WTC11 (cell line): ENCODE data around the gene FKBP5. TPM values are rescaled to one million over a fixed set of nuclear protein-coding genes. Genes with fewer than 3 reads are reported as not detected.

Experiments
- ATAC-seq: fragments of 200-7000 bp; cut with Tn5 transposase; 2 replicates; pipeline ENCODE4 v1.10.0; 2021; ENCODE audit warnings: mild to moderate bottlenecking, moderate library complexity
- CTCF ChIA-PET: fragments of 300-600 bp; sonication (Branson Sonifier 250); formaldehyde crosslinking; loops from one replicate; lab custom pipeline; 2021; ENCODE audit warnings: antibody characterized with exemption; lab: Charles Lee
- POLR2A ChIA-PET: fragments of 350-600 bp; sonication (Branson Sonifier 250); formaldehyde crosslinking; loops from one replicate; lab custom pipeline; 2021; ENCODE audit warnings: antibody characterized with exemption; lab: Charles Lee
- DNase-seq: peaks from one replicate; pipeline ENCODE4 v3.0.0; 2021; ENCODE audit warnings: low spot score
- H3K27ac Mint-ChIP-seq: 2 replicates; pipeline ENCODE4 v1.8.0; 2021; ENCODE audit warnings: mixed read lengths
- H3K27me3 Mint-ChIP-seq: 2 replicates; pipeline ENCODE4 v1.8.0; 2021; ENCODE audit warnings: low read depth, mild to moderate bottlenecking, moderate library complexity, mixed read lengths
- H3K36me3 Mint-ChIP-seq: 2 replicates; pipeline ENCODE4 v1.8.0; 2021; ENCODE audit warnings: mixed read lengths
- H3K4me1 Mint-ChIP-seq: 2 replicates; pipeline ENCODE4 v1.8.0; 2022; ENCODE audit warnings: mixed read lengths
- H3K4me3 Mint-ChIP-seq: 2 replicates; pipeline ENCODE4 v1.8.0; 2021; ENCODE audit warnings: mild to moderate bottlenecking, moderate library complexity, mixed read lengths
- H3K9me3 Mint-ChIP-seq: 2 replicates; pipeline ENCODE4 v1.8.0; 2021; ENCODE audit warnings: mixed read lengths
- EMX1 ChIP-seq: fragments of 250-450 bp; sonication (Bioruptor Pico); IDR thresholded peaks from 2 replicates; pipeline ENCODE4 v1.8.0; 2021; ENCODE audit warnings: mild to moderate bottlenecking
- ERG ChIP-seq: fragments of 250-450 bp; sonication (Bioruptor Pico); IDR thresholded peaks from 2 replicates; pipeline ENCODE4 v1.8.0; 2021; ENCODE audit warnings: mild to moderate bottlenecking
- ESRRA ChIP-seq: sonication (generic); formaldehyde crosslinking; IDR thresholded peaks from 2 replicates; pipeline ENCODE4 v1.8.1; 2022; ENCODE audit warnings: mild to moderate bottlenecking, missing genetic modification reagents, borderline replicate concordance
- FOXK1 ChIP-seq: sonication (generic); formaldehyde crosslinking; IDR thresholded peaks from 2 replicates; pipeline ENCODE4 v1.8.0; 2022; ENCODE audit warnings: mild to moderate bottlenecking, moderate library complexity, missing genetic modification reagents
- GRHL2 ChIP-seq: fragments of 250-450 bp; sonication (Bioruptor Pico); IDR thresholded peaks from 2 replicates; pipeline ENCODE4 v1.8.0; 2022; ENCODE audit warnings: mild to moderate bottlenecking, moderate library complexity; ENCODE audit not compliant: insufficient replicate concordance, severe bottlenecking
- GTF2I ChIP-seq: fragments of 250-450 bp; sonication (Bioruptor Pico); conservative IDR thresholded peaks from 2 replicates; pipeline ENCODE4 v1.4.0; 2021; ENCODE audit warnings: mild to moderate bottlenecking
- HMGA2 ChIP-seq: fragments of 250-450 bp; sonication (Bioruptor Pico); IDR thresholded peaks from 2 replicates; pipeline ENCODE4 v1.4.0; 2021; ENCODE audit warnings: mild to moderate bottlenecking, moderate library complexity
- MLX ChIP-seq: sonication (generic); formaldehyde crosslinking; IDR thresholded peaks from 2 replicates; pipeline ENCODE4 v1.8.1; 2023; ENCODE audit warnings: mild to moderate bottlenecking, missing genetic modification reagents, moderate library complexity
- PRRX2 ChIP-seq: fragments of 250-450 bp; sonication (Bioruptor Pico); IDR thresholded peaks from 2 replicates; pipeline ENCODE4 v1.8.0; 2021; ENCODE audit warnings: mild to moderate bottlenecking
- SOX15 ChIP-seq: fragments of 250-450 bp; sonication (Bioruptor Pico); IDR thresholded peaks from 2 replicates; pipeline ENCODE4 v1.9.0; 2021; ENCODE audit warnings: mild to moderate bottlenecking
- SP1 ChIP-seq: sonication (generic); formaldehyde crosslinking; conservative IDR thresholded peaks from 2 replicates; pipeline ENCODE4 v1.8.1; 2022; ENCODE audit warnings: missing genetic modification reagents
- TEAD4 ChIP-seq: sonication (generic); formaldehyde crosslinking; IDR thresholded peaks from 2 replicates; pipeline ENCODE4 v1.8.0; 2022; ENCODE audit warnings: mild to moderate bottlenecking, missing genetic modification reagents
- USF1 ChIP-seq: sonication (generic); formaldehyde crosslinking; IDR thresholded peaks from 2 replicates; pipeline ENCODE4 v1.8.0; 2022; ENCODE audit warnings: mild to moderate bottlenecking, missing genetic modification reagents
- ZNF416 ChIP-seq: fragments of 250-450 bp; sonication (Bioruptor Pico); IDR thresholded peaks from 2 replicates; pipeline ENCODE4 v1.9.0; 2021; ENCODE audit warnings: mild to moderate bottlenecking, inconsistent platforms
- ZSCAN18 ChIP-seq: fragments of 250-450 bp; sonication (Bioruptor Pico); IDR thresholded peaks from 2 replicates; pipeline ENCODE4 v2.1.2; 2022; ENCODE audit warnings: mild to moderate bottlenecking, moderate library complexity
- total RNA-seq: library from RNA; stranded (reverse); gene quantifications from 3 replicates; pipeline ENCODE4 v1.2.3, GENCODE V29; 2021
- TF ChIP-seq, protein P1 (sequence below): sonication (generic); formaldehyde crosslinking; IDR thresholded peaks from 2 replicates; pipeline ENCODE4 v1.8.0; 2022; ENCODE audit warnings: mild to moderate bottlenecking, missing genetic modification reagents
- TF ChIP-seq, protein P2 (sequence below): sonication (generic); formaldehyde crosslinking; IDR thresholded peaks from 2 replicates; pipeline ENCODE4 v1.8.1; 2023; ENCODE audit warnings: mild to moderate bottlenecking, missing genetic modification reagents, moderate library complexity
- TF ChIP-seq, protein P3 (sequence below): sonication (generic); formaldehyde crosslinking; IDR thresholded peaks from 2 replicates; pipeline ENCODE4 v1.8.0; 2023; ENCODE audit warnings: missing genetic modification reagents
- TF ChIP-seq, protein P4 (sequence below): fragments of 250-450 bp; sonication (Bioruptor Pico); IDR thresholded peaks from 2 replicates; pipeline ENCODE4 v1.9.0; 2021; ENCODE audit warnings: mild to moderate bottlenecking
- TF ChIP-seq, protein P5 (sequence below): fragments of 200-600 bp; IDR thresholded peaks from 2 replicates; pipeline ENCODE4 v1.8.0; 2022; ENCODE audit warnings: antibody characterized with exemption

The FKBP5 gene
- total RNA-seq, 1 experiment from 2014 or later, result 27.2 TPM

GRCh38 chr6:35634316-35634715 lies 54.4 kb downstream of the FKBP5 start:
- ATAC-seq, result no peak
- no peak overlapping the region for H3K27ac Mint-ChIP-seq

GRCh38 chr6:35633579-35634089 lies 55.1 kb downstream of the FKBP5 start:
- H3K27me3 Mint-ChIP-seq, result no peaks in the 10 kb centered on the region
- TF ChIP-seq, protein P1, sequence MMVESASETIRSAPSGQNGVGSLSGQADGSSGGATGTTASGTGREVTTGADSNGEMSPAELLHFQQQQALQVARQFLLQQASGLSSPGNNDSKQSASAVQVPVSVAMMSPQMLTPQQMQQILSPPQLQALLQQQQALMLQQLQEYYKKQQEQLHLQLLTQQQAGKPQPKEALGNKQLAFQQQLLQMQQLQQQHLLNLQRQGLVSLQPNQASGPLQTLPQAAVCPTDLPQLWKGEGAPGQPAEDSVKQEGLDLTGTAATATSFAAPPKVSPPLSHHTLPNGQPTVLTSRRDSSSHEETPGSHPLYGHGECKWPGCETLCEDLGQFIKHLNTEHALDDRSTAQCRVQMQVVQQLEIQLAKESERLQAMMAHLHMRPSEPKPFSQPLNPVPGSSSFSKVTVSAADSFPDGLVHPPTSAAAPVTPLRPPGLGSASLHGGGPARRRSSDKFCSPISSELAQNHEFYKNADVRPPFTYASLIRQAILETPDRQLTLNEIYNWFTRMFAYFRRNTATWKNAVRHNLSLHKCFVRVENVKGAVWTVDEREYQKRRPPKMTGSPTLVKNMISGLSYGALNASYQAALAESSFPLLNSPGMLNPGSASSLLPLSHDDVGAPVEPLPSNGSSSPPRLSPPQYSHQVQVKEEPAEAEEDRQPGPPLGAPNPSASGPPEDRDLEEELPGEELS (CRISPR knock-in tag), result no peak
- TF ChIP-seq ERG (CRISPR knock-in tag), result no peak
- TF ChIP-seq PRRX2 (CRISPR knock-in tag), result no peak
- no peak for TF ChIP-seq USF1
- no peak for TF ChIP-seq FOXK1
- TF ChIP-seq MLX, result no peak
- TF ChIP-seq, protein P2, sequence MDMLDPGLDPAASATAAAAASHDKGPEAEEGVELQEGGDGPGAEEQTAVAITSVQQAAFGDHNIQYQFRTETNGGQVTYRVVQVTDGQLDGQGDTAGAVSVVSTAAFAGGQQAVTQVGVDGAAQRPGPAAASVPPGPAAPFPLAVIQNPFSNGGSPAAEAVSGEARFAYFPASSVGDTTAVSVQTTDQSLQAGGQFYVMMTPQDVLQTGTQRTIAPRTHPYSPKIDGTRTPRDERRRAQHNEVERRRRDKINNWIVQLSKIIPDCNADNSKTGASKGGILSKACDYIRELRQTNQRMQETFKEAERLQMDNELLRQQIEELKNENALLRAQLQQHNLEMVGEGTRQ (CRISPR knock-in tag), result no peak
- no peak for TF ChIP-seq EMX1
- no peak for TF ChIP-seq ZNF416 (CRISPR knock-in tag)
- H3K4me3 Mint-ChIP-seq, result no peak overlapping the region
- H3K9me3 Mint-ChIP-seq, result no peaks in the 10 kb centered on the region
- DNase-seq (no peak), ATAC-seq (no peak)
- peaks cover 5% of the 10 kb centered on the region for H3K4me1 Mint-ChIP-seq
- H3K36me3 Mint-ChIP-seq, result peaks cover 7% of the 10 kb centered on the region
- ChIA-PET CTCF (no interaction called here), POLR2A (no interaction called here)
- 0 out of 2 replicates have a peak overlapping the region, but pooled peaks have one; percentile 23 for H3K27ac Mint-ChIP-seq

More at GRCh38 chr6:35634316-35634715, 54.4 kb downstream of the FKBP5 start:
- Mint-ChIP-seq H3K27me3 (no peaks in the 10 kb centered on the region), H3K9me3 (no peaks in the 10 kb centered on the region), H3K4me1 (peaks cover 6% of the 10 kb centered on the region), H3K36me3 (peaks cover 7% of the 10 kb centered on the region), H3K4me3 (no peak overlapping the region)
- CTCF ChIA-PET, result interaction anchor here (1.5 kb wide), 1 partner anchor 292 kb away, joined by 3 read pairs; the partner anchor contains the start of gene PPARD
- DNase-seq, result no peak
- POLR2A ChIA-PET, result no interaction called here
- TF ChIP-seq GTF2I (CRISPR knock-in tag), result no peak
- no peak for TF ChIP-seq ZSCAN18 (CRISPR knock-in tag)
- TF ChIP-seq SOX15, result no peak
- TF ChIP-seq, protein P3, sequence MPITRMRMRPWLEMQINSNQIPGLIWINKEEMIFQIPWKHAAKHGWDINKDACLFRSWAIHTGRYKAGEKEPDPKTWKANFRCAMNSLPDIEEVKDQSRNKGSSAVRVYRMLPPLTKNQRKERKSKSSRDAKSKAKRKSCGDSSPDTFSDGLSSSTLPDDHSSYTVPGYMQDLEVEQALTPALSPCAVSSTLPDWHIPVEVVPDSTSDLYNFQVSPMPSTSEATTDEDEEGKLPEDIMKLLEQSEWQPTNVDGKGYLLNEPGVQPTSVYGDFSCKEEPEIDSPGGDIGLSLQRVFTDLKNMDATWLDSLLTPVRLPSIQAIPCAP (CRISPR knock-in tag), result no peak
- TF ChIP-seq ESRRA, result no peak
- TF ChIP-seq, protein P4, sequence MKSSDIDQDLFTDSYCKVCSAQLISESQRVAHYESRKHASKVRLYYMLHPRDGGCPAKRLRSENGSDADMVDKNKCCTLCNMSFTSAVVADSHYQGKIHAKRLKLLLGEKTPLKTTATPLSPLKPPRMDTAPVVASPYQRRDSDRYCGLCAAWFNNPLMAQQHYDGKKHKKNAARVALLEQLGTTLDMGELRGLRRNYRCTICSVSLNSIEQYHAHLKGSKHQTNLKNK, result no peak
- no peak for TF ChIP-seq EMX1
- TF ChIP-seq TEAD4 (CRISPR knock-in tag), result no peak
- no peak for TF ChIP-seq HMGA2 (CRISPR knock-in tag)
- TF ChIP-seq SP1 (CRISPR knock-in tag), result no peak
- TF ChIP-seq, protein P5, sequence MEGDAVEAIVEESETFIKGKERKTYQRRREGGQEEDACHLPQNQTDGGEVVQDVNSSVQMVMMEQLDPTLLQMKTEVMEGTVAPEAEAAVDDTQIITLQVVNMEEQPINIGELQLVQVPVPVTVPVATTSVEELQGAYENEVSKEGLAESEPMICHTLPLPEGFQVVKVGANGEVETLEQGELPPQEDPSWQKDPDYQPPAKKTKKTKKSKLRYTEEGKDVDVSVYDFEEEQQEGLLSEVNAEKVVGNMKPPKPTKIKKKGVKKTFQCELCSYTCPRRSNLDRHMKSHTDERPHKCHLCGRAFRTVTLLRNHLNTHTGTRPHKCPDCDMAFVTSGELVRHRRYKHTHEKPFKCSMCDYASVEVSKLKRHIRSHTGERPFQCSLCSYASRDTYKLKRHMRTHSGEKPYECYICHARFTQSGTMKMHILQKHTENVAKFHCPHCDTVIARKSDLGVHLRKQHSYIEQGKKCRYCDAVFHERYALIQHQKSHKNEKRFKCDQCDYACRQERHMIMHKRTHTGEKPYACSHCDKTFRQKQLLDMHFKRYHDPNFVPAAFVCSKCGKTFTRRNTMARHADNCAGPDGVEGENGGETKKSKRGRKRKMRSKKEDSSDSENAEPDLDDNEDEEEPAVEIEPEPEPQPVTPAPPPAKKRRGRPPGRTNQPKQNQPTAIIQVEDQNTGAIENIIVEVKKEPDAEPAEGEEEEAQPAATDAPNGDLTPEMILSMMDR, result no peak
- TF ChIP-seq GRHL2, result no peak
